NT2/D1 (cell line): ENCODE data around the gene FARP1.

Experiments used
- DNase-seq: peaks from one replicate; pipeline ENCODE4 v3.0.0-alpha.2; 2011; ENCODE audit warnings: low read depth, low spot score
- H3K27me3 ChIP-seq: 2 replicates; pipeline ENCODE4 v1.6.0; 2011; ENCODE audit warnings: mild to moderate bottlenecking; ENCODE audit not compliant: insufficient read length, insufficient read depth
- H3K36me3 ChIP-seq: 2 replicates; pipeline ENCODE4 v1.6.1; 2011; ENCODE audit warnings: mild to moderate bottlenecking, low read length, mixed read lengths; ENCODE audit not compliant: insufficient read depth, insufficient read length
- H3K4me1 ChIP-seq: 2 replicates; pipeline ENCODE4 v1.5.1; 2011; ENCODE audit not compliant: insufficient read depth, insufficient read length
- H3K4me3 ChIP-seq: 2 replicates; pipeline ENCODE4 v1.5.1; 2011; ENCODE audit warnings: low read depth; ENCODE audit not compliant: insufficient read length
- H3K9ac ChIP-seq: 2 replicates; pipeline ENCODE4 v1.6.0; 2011; ENCODE audit warnings: low read depth; ENCODE audit not compliant: insufficient read length
- H3K9me3 ChIP-seq: 2 replicates; pipeline ENCODE4 v1.5.1; 2011; ENCODE audit warnings: mild to moderate bottlenecking, low read length; ENCODE audit not compliant: insufficient read depth
- SUZ12 ChIP-seq: IDR thresholded peaks from 2 replicates; pipeline ENCODE4 v1.6.1; 2011; ENCODE audit not compliant: insufficient read length, insufficient read depth; ENCODE audit errors: extremely low read depth
- YY1 ChIP-seq: IDR thresholded peaks from 2 replicates; pipeline ENCODE4 v1.6.1; 2011; ENCODE audit not compliant: insufficient read length, insufficient read depth
- ZNF274 ChIP-seq: IDR thresholded peaks from 2 replicates; pipeline ENCODE4 v1.6.1; 2011; ENCODE audit warnings: mild to moderate bottlenecking, low read depth, low read length

The FARP1 gene

DNA sequence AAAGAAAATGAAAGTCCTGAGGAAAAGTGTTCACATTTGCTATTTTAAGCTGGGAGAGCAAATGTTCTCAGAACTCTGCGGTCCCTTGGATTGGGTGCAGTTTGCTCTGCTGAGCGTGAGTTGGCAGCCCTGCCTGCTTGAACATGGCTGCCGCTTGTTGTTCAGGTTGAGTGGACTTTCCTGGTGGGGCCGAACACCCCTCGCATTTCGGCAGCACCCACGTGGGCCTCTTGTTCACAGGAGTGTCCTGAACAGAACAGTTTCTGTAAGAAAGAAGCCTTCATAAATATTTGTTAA is 45.0 kb downstream of the FARP1 start:
- H3K36me3 ChIP-seq: no peaks in the 10 kb centered on the region
- H3K9ac ChIP-seq: no peak overlapping the region
- H3K4me1 ChIP-seq: no peaks in the 10 kb centered on the region
- no peaks in the 10 kb centered on the region for H3K9me3 ChIP-seq
- TF ChIP-seq ZNF274: no peak
- no peak for DNase-seq
- H3K4me3 ChIP-seq: no peak overlapping the region
- no peaks in the 10 kb centered on the region for H3K27me3 ChIP-seq

DNA sequence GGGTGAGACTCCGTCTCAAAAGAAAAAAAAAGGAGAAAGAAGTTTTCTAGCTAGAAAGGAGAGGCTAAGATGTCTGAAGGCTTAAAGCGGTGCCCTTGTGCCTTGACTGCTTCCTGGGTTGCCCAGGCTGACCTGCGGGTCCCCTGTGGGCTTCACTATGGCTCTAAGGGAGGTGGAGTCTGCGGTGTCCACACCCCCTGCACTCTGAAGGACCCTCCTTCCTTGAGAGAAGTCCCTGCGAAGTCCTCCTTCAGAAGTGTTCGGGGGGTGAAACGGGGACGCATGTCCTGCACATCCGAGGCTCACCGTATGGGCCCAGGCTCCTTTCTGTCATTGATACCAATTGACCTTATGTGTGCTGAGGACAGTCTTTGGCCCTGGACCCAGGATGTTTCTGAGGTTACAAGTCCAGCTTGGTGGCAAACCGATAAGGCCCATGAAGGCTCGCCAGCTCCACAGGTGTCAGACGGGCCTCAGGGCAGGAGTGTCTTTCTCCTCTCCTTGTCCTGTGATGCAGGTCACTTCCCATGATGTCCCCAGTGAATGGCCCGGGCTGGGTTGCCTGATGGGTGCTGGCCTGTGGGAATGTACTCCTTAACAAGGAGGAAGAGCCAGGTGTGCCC is 45.8 kb downstream of the FARP1 start:
- Histone ChIP-seq H3K4me3 (no peak overlapping the region), H3K9me3 (no peaks in the 10 kb centered on the region), H3K4me1 (no peaks in the 10 kb centered on the region), H3K9ac (no peak overlapping the region), H3K27me3 (no peaks in the 10 kb centered on the region), H3K36me3 (no peaks in the 10 kb centered on the region)
- TF ChIP-seq SUZ12 (no peak), YY1 (no peak), ZNF274 (no peak)
- DNase-seq: no peak

DNA sequence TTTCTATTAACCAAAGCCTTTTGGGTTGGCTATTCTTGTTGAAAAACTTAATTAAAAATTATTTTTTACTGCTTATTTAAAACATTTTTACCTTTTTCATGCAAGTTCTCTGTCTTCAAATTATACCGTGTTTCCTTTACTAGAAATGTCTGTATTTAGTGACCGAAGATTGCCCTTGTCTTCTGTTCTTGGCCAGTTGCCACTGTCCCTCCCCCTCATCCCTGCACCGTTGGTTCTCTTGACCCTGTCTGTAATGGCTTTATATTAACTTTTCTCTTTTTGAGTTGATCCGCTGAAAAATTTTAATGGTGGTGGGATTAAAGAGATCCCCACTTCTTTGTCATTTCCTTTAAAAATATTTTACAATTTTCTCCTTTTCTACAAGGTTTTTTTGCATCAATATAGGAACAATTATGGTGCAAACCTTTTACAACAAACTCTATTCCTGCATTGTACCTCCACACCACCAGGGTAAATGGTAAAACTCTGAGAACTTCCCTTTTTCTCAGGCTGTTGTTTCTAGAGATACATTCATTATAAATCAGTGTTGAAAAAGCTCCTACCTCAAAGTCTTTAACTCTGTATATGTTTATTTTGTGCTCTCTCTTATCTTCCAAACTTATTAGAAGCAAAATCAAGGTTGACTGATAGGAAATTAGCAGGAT is 47.1 kb downstream of the FARP1 start:
- Histone ChIP-seq H3K9me3 (no peaks in the 10 kb centered on the region), H3K27me3 (no peaks in the 10 kb centered on the region), H3K9ac (no peak overlapping the region), H3K36me3 (no peaks in the 10 kb centered on the region), H3K4me1 (no peaks in the 10 kb centered on the region), H3K4me3 (no peak overlapping the region)
- DNase-seq: no peak
- TF ChIP-seq SUZ12 (no peak), YY1 (no peak), ZNF274 (no peak)

DNA sequence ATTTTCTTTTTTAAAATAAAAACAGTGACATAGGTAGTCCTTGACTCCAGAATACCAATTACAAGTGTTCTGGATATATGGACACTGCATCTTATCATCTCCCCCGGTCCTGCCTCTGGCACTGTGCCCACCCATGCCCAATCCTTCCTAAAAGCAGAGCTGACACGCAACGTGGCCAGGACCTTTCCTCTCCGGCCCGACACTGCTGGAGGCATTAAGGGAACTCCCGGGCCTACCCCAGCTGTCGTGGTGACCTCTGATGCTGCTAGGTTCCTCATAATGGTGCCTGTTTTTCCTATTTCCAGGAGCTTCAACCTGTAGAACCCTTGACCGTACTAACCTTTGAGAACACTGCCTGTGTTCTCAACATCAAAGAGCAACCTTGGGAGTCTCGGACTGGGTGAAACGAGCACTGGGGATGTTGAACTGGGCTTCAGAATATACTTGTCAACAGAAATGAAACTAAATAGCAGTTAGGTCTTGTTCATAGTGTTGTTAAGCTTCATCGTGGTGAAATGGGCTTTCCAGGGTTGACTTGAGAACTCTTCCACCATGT is 48.1 kb downstream of the FARP1 start:
- Histone ChIP-seq H3K9ac (no peak overlapping the region), H3K36me3 (no peaks in the 10 kb centered on the region), H3K4me1 (no peaks in the 10 kb centered on the region), H3K27me3 (no peaks in the 10 kb centered on the region), H3K4me3 (no peak overlapping the region), H3K9me3 (no peaks in the 10 kb centered on the region)
- DNase-seq: no peak
- TF ChIP-seq YY1 (no peak), SUZ12 (no peak), ZNF274 (no peak)

DNA sequence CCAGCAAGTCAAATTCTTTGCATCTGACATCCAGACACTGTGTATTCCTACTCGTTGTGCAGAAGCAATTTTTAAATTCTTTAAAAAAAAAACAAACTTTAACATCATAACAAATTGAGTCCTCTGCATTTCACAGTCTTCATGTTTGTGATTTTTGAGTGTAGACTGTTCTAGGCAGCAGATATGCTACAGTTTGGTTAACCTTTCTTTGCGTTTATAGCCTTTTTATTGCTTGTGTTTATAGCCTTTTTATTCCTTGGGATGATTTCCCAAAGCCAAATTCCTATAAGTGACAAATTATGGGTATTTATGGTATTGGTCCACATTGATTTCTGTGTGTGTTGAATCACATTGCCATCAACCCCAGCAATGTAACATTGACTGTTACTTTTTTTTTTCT is 49.1 kb downstream of the FARP1 start:
- no peak for DNase-seq
- no peak for TF ChIP-seq ZNF274
- TF ChIP-seq YY1: no peak
- TF ChIP-seq SUZ12: no peak
- Histone ChIP-seq H3K27me3 (no peaks in the 10 kb centered on the region), H3K4me1 (no peaks in the 10 kb centered on the region), H3K36me3 (no peaks in the 10 kb centered on the region), H3K9me3 (no peaks in the 10 kb centered on the region), H3K4me3 (no peak overlapping the region), H3K9ac (no peak overlapping the region)

DNA sequence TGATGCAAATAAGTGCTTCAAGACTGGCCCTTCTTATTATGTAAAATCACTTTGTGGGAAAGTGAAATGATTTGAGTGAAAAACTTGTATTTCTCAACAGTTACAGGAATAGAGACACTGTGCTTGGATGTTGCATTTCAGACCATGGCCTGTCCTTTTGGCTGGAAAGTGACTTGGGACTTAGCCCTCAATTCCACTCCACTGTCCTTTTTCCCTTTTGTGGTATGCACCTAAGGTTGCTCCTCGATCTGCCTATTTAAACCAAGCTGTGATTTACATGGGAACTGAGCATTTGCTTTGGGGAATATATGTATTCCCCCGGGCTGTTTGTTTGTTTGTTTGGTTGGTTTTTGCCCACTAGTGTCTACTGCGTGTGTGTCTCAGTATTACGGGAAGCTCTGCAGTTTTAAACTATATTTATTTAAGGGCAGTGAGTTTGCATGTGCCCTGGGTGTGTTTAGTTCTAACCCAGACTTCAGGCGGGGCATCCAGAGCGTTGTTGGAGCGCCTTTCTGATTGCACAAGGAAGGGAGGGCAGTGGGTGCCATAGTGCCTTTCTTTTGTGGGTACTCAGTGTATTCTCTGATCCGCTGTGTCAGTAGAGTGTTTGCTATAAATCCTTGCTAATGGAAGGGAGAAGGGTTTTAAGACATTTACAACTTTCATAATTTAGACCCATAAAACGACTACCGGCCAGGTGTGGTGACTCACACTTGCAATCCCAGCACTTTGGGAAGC is 52.3 kb downstream of the FARP1 start:
- TF ChIP-seq ZNF274: no peak
- no peak for TF ChIP-seq YY1
- no peak for TF ChIP-seq SUZ12
- Histone ChIP-seq H3K27me3 (no peaks in the 10 kb centered on the region), H3K4me3 (no peak overlapping the region), H3K9ac (no peak overlapping the region), H3K4me1 (no peaks in the 10 kb centered on the region), H3K36me3 (no peaks in the 10 kb centered on the region), H3K9me3 (no peaks in the 10 kb centered on the region; the same call in 1 of the 2 replicates)
- DNase-seq: no peak

DNA sequence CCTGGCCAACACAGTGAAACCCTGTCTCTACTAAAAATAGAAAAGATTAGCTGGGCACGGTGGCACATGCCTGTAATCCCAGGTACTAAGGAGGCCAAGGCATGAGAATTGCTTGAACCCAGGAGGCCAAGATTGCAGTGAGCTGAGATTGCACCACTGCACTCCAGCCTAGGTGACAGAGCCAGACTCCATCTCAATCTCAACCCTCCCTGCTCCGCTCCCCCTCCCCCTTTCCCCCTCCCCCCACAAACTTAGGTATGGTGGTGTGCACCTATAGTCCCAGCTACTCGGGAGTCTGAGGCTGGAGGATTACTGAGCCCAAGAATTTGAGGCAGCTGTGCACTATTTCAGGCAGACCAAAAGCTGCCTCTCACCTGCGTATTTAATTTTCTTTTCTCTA is 55.8 kb downstream of the FARP1 start:
- no peak for DNase-seq
- Histone ChIP-seq H3K4me1 (peaks cover 3% of the 10 kb centered on the region), H3K36me3 (no peaks in the 10 kb centered on the region), H3K4me3 (no peak overlapping the region), H3K9ac (no peak overlapping the region), H3K9me3 (peaks cover 3% of the 10 kb centered on the region; the same call in 1 of the 2 replicates), H3K27me3 (no peaks in the 10 kb centered on the region)
- no peak for TF ChIP-seq ZNF274
- TF ChIP-seq YY1: no peak
- no peak for TF ChIP-seq SUZ12

DNA sequence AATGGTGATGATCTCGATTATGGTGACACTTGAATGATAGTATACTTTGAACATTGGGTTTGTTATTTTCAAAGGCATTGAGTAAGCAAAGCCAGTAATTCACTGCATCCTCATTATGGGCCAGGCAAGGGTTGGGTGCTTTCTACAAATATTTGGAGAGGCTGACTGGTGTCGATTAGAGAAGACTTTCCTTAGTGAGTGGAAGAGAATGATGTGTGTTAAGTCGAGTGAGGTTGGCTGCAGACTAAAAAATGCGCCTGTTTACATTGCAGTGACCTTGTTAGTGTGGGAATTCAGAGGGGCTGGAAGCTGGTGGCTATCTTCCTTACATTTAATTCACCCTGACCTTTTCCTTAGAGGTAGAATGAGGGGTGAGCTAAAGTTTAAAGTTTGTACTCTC is 56.6 kb downstream of the FARP1 start:
- no peaks in the 10 kb centered on the region for H3K27me3 ChIP-seq
- peaks cover 3% of the 10 kb centered on the region; the same call in 1 of the 2 replicates for H3K9me3 ChIP-seq
- H3K4me3 ChIP-seq: no peak overlapping the region
- no peak overlapping the region for H3K9ac ChIP-seq
- TF ChIP-seq ZNF274 (no peak), YY1 (no peak), SUZ12 (no peak)
- no peak for DNase-seq
- H3K36me3 ChIP-seq: no peaks in the 10 kb centered on the region
- H3K4me1 ChIP-seq: peaks cover 3% of the 10 kb centered on the region
